Activated CD8-positive, alpha-beta memory T cell treated with anti-CD3 and anti-CD28 coated beads, Interleukin-2, amount 50 U/mL, for 4 hours (primary cell): ENCODE measurements around the gene CDC27.
A peak's percentile ranks its signal among the peaks of the same experiment; 100 is the strongest.
"Not testable (repeated sequence)": the region's sequence is repeated elsewhere in the genome, so short reads cannot be mapped to it uniquely, and the experiment has no call there.

Experiments
- DNase-seq: peaks from one replicate; pipeline ENCODE4 v3.0.0-alpha.2; 2020

Gene CDC27

GRCh38 chr17:47120521-47121095 is 68.5 kb downstream of the CDC27 start:
- DNase-seq, result no peak

DNA sequence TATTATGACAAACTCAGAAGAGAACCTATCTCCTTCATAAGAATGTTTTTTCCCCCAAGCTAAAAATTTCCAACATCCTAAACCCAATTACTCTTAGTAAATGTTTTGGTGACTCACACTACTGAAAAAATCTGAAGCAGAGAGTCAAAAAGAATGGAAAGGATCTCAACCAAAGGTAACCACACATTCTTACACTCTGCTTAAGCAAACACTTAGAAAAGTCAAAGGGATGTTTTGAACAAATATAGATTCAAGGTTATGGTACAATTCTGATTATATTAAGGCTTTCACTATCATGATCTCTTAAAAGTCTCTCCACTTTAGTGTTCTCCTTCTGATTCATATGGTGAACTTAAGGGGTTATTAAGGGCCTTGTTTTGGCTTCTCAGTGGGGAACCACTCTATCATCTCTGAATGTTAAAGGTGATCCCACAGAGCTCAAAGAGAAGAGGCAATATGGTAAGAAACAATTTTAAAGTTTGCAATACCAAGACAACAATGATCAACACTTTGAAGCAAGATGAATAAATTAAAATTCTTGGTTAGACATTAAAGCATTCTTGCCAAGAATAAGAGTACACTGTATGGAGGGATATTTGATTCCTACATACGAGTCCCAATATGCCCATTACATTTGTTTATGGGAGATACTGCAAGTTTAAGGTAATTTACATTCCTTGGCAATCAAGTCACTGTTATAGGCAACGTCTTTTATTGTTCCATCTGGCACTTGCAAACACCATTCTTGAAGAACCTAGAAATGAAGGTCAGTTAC is 69.2 kb downstream of the CDC27 start:
- DNase-seq, result no peak

DNA sequence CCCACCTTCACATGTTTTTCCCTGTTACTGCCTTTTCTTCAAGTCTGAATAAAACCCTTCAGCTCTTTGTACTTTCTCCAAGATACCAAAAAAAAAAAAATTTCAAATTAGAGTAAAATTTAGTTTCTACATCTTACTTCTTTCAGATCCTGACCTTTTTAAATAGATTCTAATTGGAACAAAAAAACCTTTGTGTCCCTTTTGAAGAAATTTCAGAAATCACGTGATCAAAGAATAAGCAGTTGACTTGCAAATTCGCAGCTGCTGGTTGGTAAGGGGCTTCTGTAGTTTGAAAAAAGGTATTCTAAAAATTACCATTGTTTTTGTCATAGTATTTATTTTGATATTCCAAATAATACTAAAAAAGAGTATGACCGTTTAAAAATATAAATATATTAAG is 71.7 kb downstream of the CDC27 start:
- no peak for DNase-seq

DNA sequence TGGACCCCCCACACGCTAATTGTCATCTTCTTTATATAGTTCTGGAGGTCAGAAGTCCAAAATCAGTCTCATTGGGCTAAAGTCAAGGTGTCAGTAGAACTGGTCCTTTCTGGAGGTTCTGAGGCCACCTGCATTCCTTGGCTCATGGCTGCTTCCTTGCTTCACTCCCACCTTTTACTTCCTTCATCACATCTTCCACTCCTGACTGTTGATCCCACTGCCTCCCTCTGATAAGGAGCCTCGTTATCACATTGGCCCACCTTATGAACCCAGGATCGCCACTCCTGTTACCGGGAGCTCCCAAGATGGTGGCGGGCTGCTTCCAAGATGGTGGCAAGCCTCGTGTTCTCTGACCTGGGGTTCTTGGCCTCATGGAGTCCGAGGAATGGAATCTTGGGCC is 83.0 kb downstream of the CDC27 start:
- DNase-seq, result no peak

GRCh38 chr17:47105246-47105645 is 83.8 kb downstream of the CDC27 start:
- DNase-seq, result not testable (repeated sequence)

- DNase-seq, result no peak
Observed at GRCh38 chr17:47102914-47103313, 86.2 kb downstream of the CDC27 start.

GRCh38 chr17:47099987-47100711 is 88.9 kb downstream of the CDC27 start:
- DNase-seq, result peak; percentile 90

DNA sequence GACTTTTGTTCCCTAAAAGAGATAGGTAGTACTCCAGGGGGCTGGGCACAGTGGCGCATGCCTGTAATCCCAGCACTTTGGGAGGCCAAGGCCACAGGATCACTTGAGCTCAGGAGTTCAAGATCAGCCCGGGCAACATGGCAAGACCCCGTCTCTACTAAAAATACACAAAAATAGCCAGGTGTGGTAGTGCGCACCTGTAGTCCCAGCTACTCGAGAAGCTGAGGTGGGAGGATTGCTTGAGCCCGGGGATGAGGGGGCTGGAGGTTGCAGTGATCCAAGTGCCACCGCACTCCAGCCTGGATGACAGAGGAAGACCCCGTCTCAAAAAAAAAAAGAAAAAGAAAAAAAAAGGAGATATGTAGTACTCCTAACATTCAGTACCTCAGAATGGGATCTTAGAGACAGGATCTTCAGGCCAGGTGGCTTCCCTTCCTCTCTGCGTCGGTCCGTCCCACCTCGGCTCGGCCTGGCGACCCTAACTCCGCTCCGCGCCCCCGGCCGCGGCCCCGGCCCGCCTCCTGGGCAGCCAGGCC is 89.6 kb downstream of the CDC27 start:
- DNase-seq, result peak; percentile 18

- DNase-seq, result no peak
Observed at GRCh38 chr17:47096343-47096742, 92.8 kb downstream of the CDC27 start.

GRCh38 chr17:47095268-47095667 is 93.8 kb downstream of the CDC27 start:
- DNase-seq, result no peak

DNA sequence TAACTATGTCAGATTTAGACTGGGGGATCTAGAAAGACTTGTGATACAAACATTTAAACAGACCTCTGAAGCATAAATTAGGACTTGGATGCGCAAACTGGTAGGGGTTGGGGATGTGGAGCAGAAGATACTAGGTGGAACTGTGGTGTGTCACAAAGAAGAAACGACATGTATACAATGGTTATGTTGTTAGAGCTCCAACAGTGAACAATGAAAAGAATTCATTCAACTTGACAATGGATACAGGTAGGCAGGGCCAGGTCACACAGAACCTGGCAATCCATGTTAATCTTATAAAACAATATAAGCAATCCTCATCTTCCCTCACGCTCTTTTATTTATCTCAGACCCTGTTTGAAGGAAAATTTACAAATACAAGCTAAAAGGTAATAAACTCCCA is 102.0 kb downstream of the CDC27 start:
- no peak for DNase-seq

DNA sequence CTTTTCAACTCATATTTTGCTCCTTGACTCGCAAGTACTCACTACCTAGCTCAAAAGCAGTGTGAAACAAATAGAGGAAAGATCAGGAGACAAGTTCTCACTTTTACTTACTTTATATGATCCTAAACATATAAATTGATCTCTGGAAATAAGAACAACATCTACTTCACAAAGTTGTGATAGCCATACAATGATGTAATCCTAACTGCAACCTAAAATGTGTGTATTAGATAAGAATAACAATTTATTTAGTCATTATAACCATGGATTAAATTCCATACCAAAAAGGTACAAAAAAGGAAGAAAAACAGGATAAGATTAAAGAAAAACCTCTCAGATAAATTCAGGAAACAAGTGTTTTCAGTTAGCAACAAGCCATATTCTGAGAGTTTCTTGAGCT is 103.4 kb downstream of the CDC27 start:
- DNase-seq, result no peak

- DNase-seq, result no peak
Observed at GRCh38 chr17:47078801-47079200, 110.3 kb downstream of the CDC27 start.

DNA sequence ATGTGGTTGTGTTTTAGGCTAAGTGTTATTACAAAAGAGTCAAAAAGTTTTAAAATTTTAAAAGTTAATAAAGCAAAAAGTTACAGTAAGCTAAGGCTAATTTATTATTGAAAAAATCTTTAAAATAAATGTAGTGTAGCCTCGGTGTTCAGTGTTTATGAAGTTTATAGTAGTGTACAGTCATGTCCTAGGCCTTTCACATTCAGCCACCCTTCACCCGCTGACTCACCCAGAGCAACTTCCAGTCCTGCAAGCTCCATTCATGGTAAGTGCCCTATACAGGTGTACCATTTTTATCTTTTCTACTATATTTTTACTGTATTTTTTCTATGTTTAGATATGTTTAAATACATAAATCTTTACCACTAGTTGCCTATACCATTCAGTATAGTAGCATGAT is 111.5 kb downstream of the CDC27 start:
- DNase-seq, result no peak

DNA sequence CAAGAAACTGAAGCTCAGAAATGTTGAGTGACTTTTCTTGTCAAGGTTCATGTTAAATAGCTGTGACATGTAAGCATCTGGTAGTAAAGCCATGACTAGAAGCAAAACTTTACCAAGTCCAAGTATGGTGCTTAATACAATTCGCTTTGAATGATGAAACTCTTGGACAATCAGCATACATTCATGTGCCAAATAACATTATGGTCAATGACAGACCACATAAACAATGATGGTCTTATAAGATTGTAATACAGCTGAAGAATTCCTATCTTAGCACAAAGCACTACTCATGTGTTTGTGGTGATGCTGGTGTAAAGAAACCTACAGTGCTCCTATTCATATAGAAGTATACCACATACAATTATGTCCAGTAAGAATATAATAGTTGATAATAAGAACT is 112.9 kb downstream of the CDC27 start:
- no peak for DNase-seq

DNA sequence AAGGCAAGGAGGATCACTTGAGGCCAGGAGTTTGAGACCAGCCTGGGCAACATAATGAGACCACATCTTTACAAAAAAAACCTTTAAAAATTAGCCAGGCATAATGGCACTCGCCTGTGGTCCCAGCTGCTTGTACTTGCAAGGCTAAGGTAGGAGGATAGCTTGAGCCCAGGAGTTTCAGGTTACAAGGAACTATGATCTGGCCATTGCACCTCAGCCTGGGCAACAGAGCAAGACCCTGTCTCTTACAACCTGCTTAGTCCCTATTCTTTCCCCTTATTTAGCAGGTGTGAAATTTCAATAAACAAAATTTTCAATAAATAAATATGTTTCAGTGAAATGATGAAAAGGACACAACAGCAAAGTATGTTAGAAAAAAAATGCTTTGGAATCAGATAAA is 114.7 kb downstream of the CDC27 start:
- DNase-seq, result not testable (repeated sequence)

GRCh38 chr17:47073629-47074028 is 115.5 kb downstream of the CDC27 start:
- DNase-seq, result not testable (repeated sequence)

GRCh38 chr17:47072886-47073285 is 116.2 kb downstream of the CDC27 start:
- no peak for DNase-seq

DNA sequence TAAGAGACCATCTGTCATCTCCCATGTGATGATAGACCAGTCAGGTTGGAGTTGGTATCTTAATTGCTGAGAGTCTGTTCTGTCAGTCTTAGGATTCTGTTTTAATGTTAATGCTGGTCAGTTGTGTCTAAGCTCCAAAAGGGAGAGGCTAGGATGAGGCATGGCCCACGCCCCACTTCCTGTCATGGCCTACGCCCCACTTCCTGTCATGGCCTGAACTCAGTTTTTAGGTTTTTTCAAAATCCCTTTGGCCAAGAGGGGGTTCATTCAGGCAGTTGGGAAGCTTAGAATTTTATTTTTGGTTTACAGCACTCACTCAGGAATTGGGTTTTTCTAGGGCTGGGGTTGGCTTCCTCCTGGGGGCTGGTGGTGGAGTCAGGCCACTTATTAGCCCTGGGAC is 117.9 kb downstream of the CDC27 start:
- not testable (repeated sequence) for DNase-seq

DNA sequence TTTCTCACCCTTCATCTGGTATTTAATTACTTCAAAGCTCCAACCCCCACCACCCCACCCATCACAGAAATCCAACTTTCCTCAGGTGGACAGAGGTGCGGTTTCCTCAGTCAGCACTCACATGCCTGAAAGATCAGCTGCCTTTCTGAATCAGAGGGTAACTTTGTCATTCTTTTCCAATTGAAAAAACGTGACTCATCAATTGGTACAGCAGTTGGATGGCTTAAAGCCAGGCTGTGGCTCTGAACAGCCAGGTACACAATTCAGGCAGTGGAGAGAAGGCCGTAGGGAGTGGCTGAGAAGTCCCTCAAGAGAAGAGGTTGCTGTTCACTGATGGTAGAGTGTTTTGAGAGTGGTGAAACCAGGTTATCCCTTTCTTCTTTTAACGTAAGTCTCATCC is 118.8 kb downstream of the CDC27 start:
- not testable (repeated sequence) for DNase-seq
